Measurements from ENCODE around the gene PLA2G5.
A peak's percentile ranks its signal among the peaks of the same experiment; 100 is the strongest.
"Not testable (repeated sequence)": the region's sequence is repeated elsewhere in the genome, so short reads cannot be mapped to it uniquely, and the experiment has no call there.

PLA2G5 gene

GRCh38 chr1:20069874-20070273, at the start of gene PLA2G5:
TSS of gene PLA2G5 (plus strand) at chr1:20070194. CDS start at chr1:20084831, 14,637 bp downstream.
- Mint-ChIP-seq H3K4me3 (no peak within 1 kb of the TSS), H3K9me3 (no peaks in the 10 kb centered on the region), H3K27ac (no peak within 1 kb of the TSS), H3K4me1 (no peaks in the 10 kb centered on the region), H3K27me3 (peaks cover 9% of the 10 kb centered on the region)
- ATAC-seq (no peak), DNase-seq (no peak)

- no peak overlapping the region for H3K27ac Mint-ChIP-seq
- H3K4me1 Mint-ChIP-seq = no peaks in the 10 kb centered on the region
- peaks cover 11 to 20% of the 10 kb centered on the region in 2 donors for H3K9me3 Mint-ChIP-seq
- H3K27me3 Mint-ChIP-seq = peaks cover 19% of the 10 kb centered on the region
- no peak overlapping the region for H3K4me3 Mint-ChIP-seq
- ATAC-seq (no peak), DNase-seq (no peak)
Measured at GRCh38 chr1:20028125-20028524, 41.9 kb upstream of the PLA2G5 start.

- Mint-ChIP-seq H3K27ac (no peak overlapping the region), H3K4me3 (no peak overlapping the region), H3K9me3 (peaks cover 13 to 22% of the 10 kb centered on the region in 2 donors), H3K4me1 (no peaks in the 10 kb centered on the region), H3K27me3 (peaks cover 14% of the 10 kb centered on the region)
- ATAC-seq (no peak), DNase-seq (no peak)
Measured at GRCh38 chr1:20028726-20029125, 41.3 kb upstream of the PLA2G5 start.

- Mint-ChIP-seq H3K4me1 (no peaks in the 10 kb centered on the region), H3K27me3 (peaks cover 14% of the 10 kb centered on the region), H3K9me3 (peaks cover 14 to 21% of the 10 kb centered on the region in 2 donors), H3K27ac (no peak overlapping the region), H3K4me3 (no peak overlapping the region)
- ATAC-seq (no peak), DNase-seq (no peak)
Measured at GRCh38 chr1:20029178-20029912, 40.6 kb upstream of the PLA2G5 start.

GRCh38 chr1:20030436-20031151, 39.4 kb upstream of the PLA2G5 start:
- H3K4me3 Mint-ChIP-seq, ATAC-seq, H3K4me1 Mint-ChIP-seq, H3K27ac Mint-ChIP-seq, DNase-seq: not testable (repeated sequence)
- peaks cover 21 to 27% of the 10 kb centered on the region in 2 donors for H3K9me3 Mint-ChIP-seq
- H3K27me3 Mint-ChIP-seq = peaks cover 13% of the 10 kb centered on the region

GRCh38 chr1:20031161-20031560, 38.8 kb upstream of the PLA2G5 start:
- Mint-ChIP-seq H3K27me3 (peaks cover 13% of the 10 kb centered on the region), H3K4me3 (no peak overlapping the region), H3K4me1 (no peaks in the 10 kb centered on the region), H3K9me3 (peaks cover 21 to 27% of the 10 kb centered on the region in 2 donors), H3K27ac (no peak overlapping the region)
- no peak for DNase-seq
- ATAC-seq = no peak

GRCh38 chr1:20031836-20032235, 38.2 kb upstream of the PLA2G5 start:
- DNase-seq (no peak), ATAC-seq (no peak)
- H3K27me3 Mint-ChIP-seq = peaks cover 13% of the 10 kb centered on the region
- no peak overlapping the region for H3K27ac Mint-ChIP-seq
- no peak overlapping the region for H3K4me3 Mint-ChIP-seq
- H3K4me1 Mint-ChIP-seq = no peaks in the 10 kb centered on the region
- H3K9me3 Mint-ChIP-seq = peaks cover 22% of the 10 kb centered on the region in 2 donors

- no peak overlapping the region for H3K27ac Mint-ChIP-seq
- no peak for ATAC-seq
- peaks cover 5% of the 10 kb centered on the region for H3K4me1 Mint-ChIP-seq
Measured at GRCh38 chr1:20032425-20032824, 37.6 kb upstream of the PLA2G5 start.

GRCh38 chr1:20033420-20033819, 36.6 kb upstream of the PLA2G5 start:
- Mint-ChIP-seq H3K4me3 (no peak overlapping the region), H3K9me3 (peaks cover 20 to 27% of the 10 kb centered on the region in 2 donors), H3K27ac (no peak overlapping the region), H3K27me3 (peaks cover 13% of the 10 kb centered on the region), H3K4me1 (peaks cover 15% of the 10 kb centered on the region)
- DNase-seq (no peak), ATAC-seq (no peak)

More at GRCh38 chr1:20032425-20032824, 37.6 kb upstream of the PLA2G5 start:
- DNase-seq = no peak
- Mint-ChIP-seq H3K27me3 (peaks cover 13% of the 10 kb centered on the region), H3K4me3 (no peak overlapping the region), H3K9me3 (peaks cover 20 to 27% of the 10 kb centered on the region in 2 donors)

- Mint-ChIP-seq H3K27me3 (peaks cover 13% of the 10 kb centered on the region), H3K4me1 (peaks cover 17% of the 10 kb centered on the region), H3K4me3 (no peak overlapping the region), H3K27ac (no peak overlapping the region), H3K9me3 (peaks cover 20 to 27% of the 10 kb centered on the region in 2 donors)
- ATAC-seq (no peak), DNase-seq (no peak)
Measured at GRCh38 chr1:20035114-20035513, 34.9 kb upstream of the PLA2G5 start.

GRCh38 chr1:20037877-20038276, 32.1 kb upstream of the PLA2G5 start:
- peaks cover 20 to 27% of the 10 kb centered on the region in 2 donors for H3K9me3 Mint-ChIP-seq
- H3K27ac Mint-ChIP-seq = no peak overlapping the region
- H3K27me3 Mint-ChIP-seq = peaks cover 13% of the 10 kb centered on the region
- DNase-seq (no peak), ATAC-seq (no peak)
- no peak overlapping the region for H3K4me3 Mint-ChIP-seq
- peaks cover 17% of the 10 kb centered on the region for H3K4me1 Mint-ChIP-seq

GRCh38 chr1:20047096-20047495, 22.9 kb upstream of the PLA2G5 start:
- Mint-ChIP-seq H3K4me1 (peaks cover 9% of the 10 kb centered on the region), H3K27ac (peak overlapping the region in 1 of 2 donors; percentile 13), H3K4me3 (no peak overlapping the region), H3K9me3 (peaks cover 14% of the 10 kb centered on the region in 2 donors), H3K27me3 (peaks cover 7% of the 10 kb centered on the region)
- no peak for ATAC-seq
- no peak for DNase-seq

GRCh38 chr1:20048563-20048962, 21.4 kb upstream of the PLA2G5 start:
- DNase-seq = no peak
- Mint-ChIP-seq H3K4me3 (no peak overlapping the region), H3K27ac (no peak overlapping the region), H3K27me3 (peaks cover 9% of the 10 kb centered on the region), H3K9me3 (peaks cover 23 to 28% of the 10 kb centered on the region in 2 donors), H3K4me1 (peaks cover 9% of the 10 kb centered on the region)
- ATAC-seq = no peak

- Mint-ChIP-seq H3K27me3 (peaks cover 15% of the 10 kb centered on the region), H3K9me3 (peaks cover 23 to 32% of the 10 kb centered on the region in 2 donors)
- H3K4me3 Mint-ChIP-seq, H3K27ac Mint-ChIP-seq, H3K4me1 Mint-ChIP-seq, DNase-seq, ATAC-seq: not testable (repeated sequence)
Measured at GRCh38 chr1:20049056-20049798, 20.8 kb upstream of the PLA2G5 start.

- Mint-ChIP-seq H3K27me3 (peaks cover 29% of the 10 kb centered on the region), H3K4me3 (no peak overlapping the region), H3K9me3 (peaks cover 23 to 32% of the 10 kb centered on the region in 2 donors), H3K27ac (no peak overlapping the region), H3K4me1 (peaks cover 14% of the 10 kb centered on the region)
- no peak for DNase-seq
- ATAC-seq = no peak
Measured at GRCh38 chr1:20051218-20051829, 18.7 kb upstream of the PLA2G5 start.
